ENCODE measurements around the gene MSRB1.

The MSRB1 gene

DNA sequence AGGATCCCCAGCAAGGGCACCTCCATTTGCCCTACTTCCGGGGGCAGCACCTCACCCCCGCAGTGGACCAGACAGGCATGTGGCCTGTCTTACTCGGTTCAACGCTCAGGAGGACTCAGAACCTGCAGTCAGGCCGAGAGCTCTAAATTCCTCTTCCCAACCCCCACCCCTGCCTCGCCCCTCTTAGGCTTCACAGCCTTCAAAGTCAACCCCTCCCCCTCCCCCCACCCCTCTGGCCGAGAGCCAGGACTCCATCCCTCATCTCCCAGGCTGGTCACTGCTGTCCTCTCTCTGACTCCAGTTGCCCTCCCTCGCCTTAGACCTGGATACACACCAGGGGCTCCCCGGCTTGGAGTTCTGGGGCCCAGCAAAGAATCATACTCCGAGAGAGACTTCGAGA lies 16.7 kb downstream of the MSRB1 start:
- Histone ChIP-seq H3K27ac (ENCODE audit: low read depth, low read length, poor library complexity, severe bottlenecking) (no peak overlapping the region), H2AFZ (ENCODE audit: low read length) (no peak overlapping the region), H3K27me3 (ENCODE audit: insufficient read depth, low read length) (no peaks in the 10 kb centered on the region; the same call in 1 of the 2 replicates), H3K36me3 (ENCODE audit: insufficient read depth, low read length) (no peaks in the 10 kb centered on the region), H3K79me2 (ENCODE audit: insufficient read depth, low read length) (no peaks in the 10 kb centered on the region), H3K9ac (ENCODE audit: low read length) (no peak overlapping the region), H3K4me3 (ENCODE audit: low read depth, low read length, poor library complexity, severe bottlenecking) (no peak overlapping the region), H3K9me2 (ENCODE audit: low read depth, low read length) (no peaks in the 10 kb centered on the region), H4K20me1 (ENCODE audit: insufficient read depth, low read length) (no peaks in the 10 kb centered on the region), H3K9me3 (ENCODE audit: low read length) (no peaks in the 10 kb centered on the region), H3F3A (ENCODE audit: insufficient read depth, low read length) (no peaks in the 10 kb centered on the region), H3K4me1 (ENCODE audit: insufficient read depth, low read length, severe bottlenecking) (peaks cover 13% of the 10 kb centered on the region), H3K4me2 (ENCODE audit: low read length) (no peak overlapping the region)
- no peak for TF ChIP-seq EZH2 (IDR thresholded peaks at IDR 0.05; ENCODE audit: borderline replicate concordance, low read length)
- TF ChIP-seq, protein P1, sequence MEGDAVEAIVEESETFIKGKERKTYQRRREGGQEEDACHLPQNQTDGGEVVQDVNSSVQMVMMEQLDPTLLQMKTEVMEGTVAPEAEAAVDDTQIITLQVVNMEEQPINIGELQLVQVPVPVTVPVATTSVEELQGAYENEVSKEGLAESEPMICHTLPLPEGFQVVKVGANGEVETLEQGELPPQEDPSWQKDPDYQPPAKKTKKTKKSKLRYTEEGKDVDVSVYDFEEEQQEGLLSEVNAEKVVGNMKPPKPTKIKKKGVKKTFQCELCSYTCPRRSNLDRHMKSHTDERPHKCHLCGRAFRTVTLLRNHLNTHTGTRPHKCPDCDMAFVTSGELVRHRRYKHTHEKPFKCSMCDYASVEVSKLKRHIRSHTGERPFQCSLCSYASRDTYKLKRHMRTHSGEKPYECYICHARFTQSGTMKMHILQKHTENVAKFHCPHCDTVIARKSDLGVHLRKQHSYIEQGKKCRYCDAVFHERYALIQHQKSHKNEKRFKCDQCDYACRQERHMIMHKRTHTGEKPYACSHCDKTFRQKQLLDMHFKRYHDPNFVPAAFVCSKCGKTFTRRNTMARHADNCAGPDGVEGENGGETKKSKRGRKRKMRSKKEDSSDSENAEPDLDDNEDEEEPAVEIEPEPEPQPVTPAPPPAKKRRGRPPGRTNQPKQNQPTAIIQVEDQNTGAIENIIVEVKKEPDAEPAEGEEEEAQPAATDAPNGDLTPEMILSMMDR (IDR thresholded peaks at IDR 0.05; ENCODE audit: low read length) = no peak

DNA sequence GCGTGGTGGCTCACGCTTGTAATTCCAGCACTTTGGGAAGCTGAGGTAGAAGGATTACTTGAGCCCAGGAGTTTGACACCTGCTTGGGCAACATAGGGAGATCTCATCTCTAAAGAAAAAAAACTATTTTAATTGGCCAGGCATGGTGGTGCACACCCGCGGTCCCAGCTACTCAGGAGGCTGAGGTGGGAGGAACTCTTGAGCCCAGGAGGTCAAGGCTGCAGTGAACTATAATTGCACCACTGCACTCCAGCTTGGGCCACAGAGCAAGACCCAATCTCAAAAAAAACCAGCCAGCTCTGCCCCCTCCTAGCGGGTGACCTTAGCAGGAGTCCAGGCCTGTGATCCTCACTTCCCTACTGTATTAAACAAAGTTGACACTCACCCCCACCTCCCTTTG lies 18.9 kb downstream of the MSRB1 start:
- no peaks in the 10 kb centered on the region for H3F3A ChIP-seq (ENCODE audit: insufficient read depth, low read length)
- no peaks in the 10 kb centered on the region for H4K20me1 ChIP-seq (ENCODE audit: insufficient read depth, low read length)
- H3K9me2 ChIP-seq (ENCODE audit: low read depth, low read length) = no peaks in the 10 kb centered on the region
- no peaks in the 10 kb centered on the region for H3K36me3 ChIP-seq (ENCODE audit: insufficient read depth, low read length)
- H3K9ac ChIP-seq (ENCODE audit: low read length) = no peak overlapping the region
- TF ChIP-seq, protein P1 (IDR thresholded peaks at IDR 0.05; ENCODE audit: low read length) = no peak
- TF ChIP-seq EZH2 (IDR thresholded peaks at IDR 0.05; ENCODE audit: borderline replicate concordance, low read length) = no peak
- no peak overlapping the region for H3K4me3 ChIP-seq (ENCODE audit: low read depth, low read length, poor library complexity, severe bottlenecking)
- H3K4me1 ChIP-seq (ENCODE audit: insufficient read depth, low read length, severe bottlenecking) = peaks cover 5% of the 10 kb centered on the region
- no peaks in the 10 kb centered on the region for H3K9me3 ChIP-seq (ENCODE audit: low read length)
- H3K79me2 ChIP-seq (ENCODE audit: insufficient read depth, low read length) = no peaks in the 10 kb centered on the region
- H3K27me3 ChIP-seq (ENCODE audit: insufficient read depth, low read length) = no peaks in the 10 kb centered on the region; the same call in 1 of the 2 replicates
- H2AFZ ChIP-seq (ENCODE audit: low read length) = no peak overlapping the region
- H3K4me2 ChIP-seq (ENCODE audit: low read length) = no peak overlapping the region
- H3K27ac ChIP-seq (ENCODE audit: low read depth, low read length, poor library complexity, severe bottlenecking) = no peak overlapping the region

DNA sequence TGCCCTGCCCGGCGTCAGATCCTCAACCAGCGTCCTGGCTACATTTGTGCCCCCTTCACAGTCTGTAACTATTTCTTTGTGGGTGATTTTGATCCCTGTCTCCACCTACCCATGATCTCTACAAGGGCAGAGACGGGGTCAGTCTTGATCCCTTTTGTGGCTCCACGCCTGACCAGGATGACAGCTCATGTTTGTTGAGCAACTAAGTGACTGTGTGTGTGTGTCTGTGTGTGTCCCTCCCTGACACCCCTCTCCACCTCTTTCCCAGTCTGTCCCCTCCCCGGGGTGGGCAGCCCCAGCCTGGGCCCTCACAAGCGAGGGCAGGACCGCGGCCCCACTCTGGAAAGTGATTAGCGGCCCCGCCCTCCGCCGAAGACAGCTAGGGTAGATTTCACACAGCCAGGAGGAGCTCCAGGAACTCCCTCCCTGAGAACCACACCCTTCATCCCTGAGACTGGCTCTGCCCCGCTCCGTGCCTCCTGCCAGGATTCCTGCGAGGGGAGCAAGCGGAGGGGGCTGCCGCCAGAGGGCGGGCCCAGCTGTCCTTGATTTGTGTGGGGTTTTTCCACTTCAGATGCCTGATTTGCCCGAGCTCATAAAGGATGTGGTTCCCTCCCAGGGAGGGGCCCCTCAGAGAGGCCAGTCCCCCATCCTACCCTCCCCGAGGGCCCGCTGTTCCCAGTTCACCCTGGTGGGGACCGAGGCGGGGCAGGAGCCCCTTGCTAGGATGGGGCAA lies 19.5 kb downstream of the MSRB1 start:
- no peaks in the 10 kb centered on the region for H3F3A ChIP-seq (ENCODE audit: insufficient read depth, low read length)
- H3K27me3 ChIP-seq (ENCODE audit: insufficient read depth, low read length) = no peaks in the 10 kb centered on the region; the same call in 1 of the 2 replicates
- H3K9me2 ChIP-seq (ENCODE audit: low read depth, low read length) = no peaks in the 10 kb centered on the region
- no peaks in the 10 kb centered on the region for H3K4me1 ChIP-seq (ENCODE audit: insufficient read depth, low read length, severe bottlenecking)
- H2AFZ ChIP-seq (ENCODE audit: low read length) = no peak overlapping the region
- H3K27ac ChIP-seq (ENCODE audit: low read depth, low read length, poor library complexity, severe bottlenecking) = no peak overlapping the region
- H3K9me3 ChIP-seq (ENCODE audit: low read length) = no peaks in the 10 kb centered on the region
- H3K9ac ChIP-seq (ENCODE audit: low read length) = no peak overlapping the region
- H3K4me2 ChIP-seq (ENCODE audit: low read length) = no peak overlapping the region
- no peak overlapping the region for H3K4me3 ChIP-seq (ENCODE audit: low read depth, low read length, poor library complexity, severe bottlenecking)
- TF ChIP-seq, protein P1 (IDR thresholded peaks at IDR 0.05; ENCODE audit: low read length) = no peak
- TF ChIP-seq EZH2 (IDR thresholded peaks at IDR 0.05; ENCODE audit: borderline replicate concordance, low read length) = no peak
- H4K20me1 ChIP-seq (ENCODE audit: insufficient read depth, low read length) = no peaks in the 10 kb centered on the region
- no peaks in the 10 kb centered on the region for H3K36me3 ChIP-seq (ENCODE audit: insufficient read depth, low read length)
- H3K79me2 ChIP-seq (ENCODE audit: insufficient read depth, low read length) = no peaks in the 10 kb centered on the region

All from OCI-LY1 (cell line).